Stimulated activated effector memory CD8-positive, alpha-beta T cell treated with anti-CD3 and anti-CD28 coated beads, Interleukin-12 subunit alpha, Interleukin-12 subunit beta, amount 100 ng/mL, for 72 hours (primary cell): ENCODE results near the gene ETHE1.

Source experiments
- ATAC-seq: fragments of 150-1000 bp; cut with Tn5 transposase; 2 replicates; pipeline ENCODE4 v1.10.0; 2021
- DNase-seq, 2 donors: peaks; one replicate each; pipeline ENCODE4 v3.0.0; 2021 to 2022; ENCODE audit warnings: low spot score in 2 of 2
- H3K27ac Mint-ChIP-seq: one replicate; pipeline ENCODE4 v1.8.0; 2022; ENCODE audit warnings: mild to moderate bottlenecking, mixed read lengths
- H3K36me3 Mint-ChIP-seq: one replicate; pipeline ENCODE4 v1.8.0; 2022; ENCODE audit warnings: mild to moderate bottlenecking, mixed read lengths
- H3K4me1 Mint-ChIP-seq: one replicate; pipeline ENCODE4 v1.8.0; 2022; ENCODE audit warnings: mixed read lengths
- H3K4me3 Mint-ChIP-seq: one replicate; pipeline ENCODE4 v1.8.0; 2022; ENCODE audit warnings: mild to moderate bottlenecking, mixed read lengths
- H3K9me3 Mint-ChIP-seq: one replicate; pipeline ENCODE4 v1.8.0; 2022; ENCODE audit warnings: mixed read lengths

The ETHE1 gene

DNA sequence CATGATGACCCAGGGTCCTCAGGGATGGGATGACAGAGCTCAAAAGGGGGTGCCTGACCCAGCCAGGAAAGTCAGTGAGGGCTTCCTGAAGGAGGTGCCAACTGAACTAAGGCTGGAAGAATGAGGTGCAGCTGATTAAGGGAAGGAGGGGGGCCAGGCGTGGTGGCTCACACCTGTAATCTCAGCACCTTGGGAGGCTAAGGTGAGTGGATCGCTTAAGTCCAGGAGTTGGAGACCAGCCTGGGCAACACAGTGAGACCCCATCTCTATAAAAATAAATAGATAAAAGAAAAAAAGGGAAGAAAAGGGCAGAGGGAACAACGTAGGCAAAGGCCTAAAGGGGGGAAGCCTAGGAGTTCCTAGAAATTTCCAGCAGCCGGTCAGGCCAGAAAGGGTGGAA, 52.5 kb downstream of the ETHE1 start:
- peak overlapping the region; percentile 76 for H3K4me3 Mint-ChIP-seq
- peak overlapping the region; percentile 69 for H3K27ac Mint-ChIP-seq
- peaks cover 7% of the 10 kb centered on the region for H3K36me3 Mint-ChIP-seq
- no peak for DNase-seq
- no peak for ATAC-seq
- no peaks in the 10 kb centered on the region for H3K9me3 Mint-ChIP-seq
- peaks cover 14% of the 10 kb centered on the region for H3K4me1 Mint-ChIP-seq

- Mint-ChIP-seq H3K4me3 (no peak overlapping the region), H3K9me3 (no peaks in the 10 kb centered on the region), H3K4me1 (peaks cover 21% of the 10 kb centered on the region), H3K27ac (no peak overlapping the region), H3K36me3 (no peaks in the 10 kb centered on the region)
- ATAC-seq (no peak), DNase-seq (no peak)
These were observed 55.9 kb downstream of the ETHE1 start for GRCh38 chr19:43471091-43471490.

DNA sequence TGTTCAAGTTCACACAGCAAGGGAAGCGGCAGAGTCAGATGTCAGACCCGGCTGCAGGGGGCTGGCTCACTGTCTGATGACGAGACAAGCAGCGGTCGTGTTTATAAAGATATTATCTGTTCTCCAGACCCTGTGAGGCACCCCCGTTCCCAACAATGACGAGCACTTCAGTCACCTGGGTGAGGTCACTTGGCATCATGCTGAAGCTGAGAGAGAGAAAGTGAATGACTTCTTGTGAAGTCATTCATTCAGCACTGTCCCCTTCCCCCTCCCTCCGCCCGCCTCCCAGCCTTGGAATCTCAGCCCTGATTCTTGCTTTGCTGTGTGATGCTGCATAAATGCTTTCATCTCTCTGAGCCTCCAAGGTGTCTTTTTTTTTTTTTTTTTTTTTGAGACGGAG, 56.7 kb downstream of the ETHE1 start:
- H3K36me3 Mint-ChIP-seq = no peaks in the 10 kb centered on the region
- ATAC-seq (no peak), DNase-seq (no peak)
- peaks cover 13% of the 10 kb centered on the region for H3K4me1 Mint-ChIP-seq
- H3K9me3 Mint-ChIP-seq = no peaks in the 10 kb centered on the region
- H3K4me3 Mint-ChIP-seq = no peak overlapping the region
- no peak overlapping the region for H3K27ac Mint-ChIP-seq

- H3K4me1 Mint-ChIP-seq = peaks cover 15% of the 10 kb centered on the region
- H3K27ac Mint-ChIP-seq = no peak overlapping the region
- H3K36me3 Mint-ChIP-seq = no peaks in the 10 kb centered on the region
- no peaks in the 10 kb centered on the region for H3K9me3 Mint-ChIP-seq
- no peak overlapping the region for H3K4me3 Mint-ChIP-seq
- DNase-seq = no peak
- no peak for ATAC-seq
These were observed 57.9 kb downstream of the ETHE1 start for GRCh38 chr19:43469160-43469480.

DNA sequence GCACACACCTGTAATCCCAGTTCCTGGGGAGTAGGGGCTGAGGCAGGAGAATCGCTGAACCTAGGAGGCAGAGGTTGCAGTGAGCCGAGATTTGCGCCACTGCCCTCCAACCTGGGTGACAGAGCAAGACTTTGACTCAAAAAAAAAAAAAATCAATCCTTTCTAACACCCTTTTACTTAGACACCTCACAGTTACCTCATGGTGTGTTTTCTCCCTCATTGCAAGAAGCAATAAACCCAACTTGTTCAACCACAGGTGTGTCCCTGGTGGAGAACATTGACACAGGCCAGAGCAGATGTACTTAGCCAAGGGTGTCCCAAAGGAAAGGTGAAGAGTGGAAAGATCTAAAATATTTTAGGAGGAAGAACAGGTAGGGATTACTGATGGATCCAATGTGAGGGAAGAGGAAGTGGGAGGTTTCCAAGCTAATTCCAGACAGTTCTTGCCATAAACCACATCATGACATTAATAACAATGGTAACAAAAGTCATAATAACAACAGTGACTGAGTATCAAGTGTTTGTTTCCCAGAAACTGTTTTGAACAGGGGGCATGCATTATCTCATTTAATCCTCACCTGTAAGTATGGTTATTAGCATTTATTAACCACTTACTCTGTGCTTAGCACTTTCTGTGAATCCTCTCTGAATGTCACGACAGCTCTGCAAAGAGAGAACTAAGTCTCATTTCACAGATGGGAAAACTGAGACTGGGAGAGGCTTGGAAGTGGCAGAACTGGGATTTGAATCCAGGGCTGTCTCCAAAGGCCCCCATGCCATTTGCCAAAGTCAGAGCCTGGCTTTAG, 58.4 kb downstream of the ETHE1 start:
- H3K27ac Mint-ChIP-seq = peak overlapping the region; percentile 43
- peaks cover 21% of the 10 kb centered on the region for H3K4me1 Mint-ChIP-seq
- ATAC-seq (no peak), DNase-seq (no peak)
- no peak overlapping the region for H3K4me3 Mint-ChIP-seq
- H3K36me3 Mint-ChIP-seq = no peaks in the 10 kb centered on the region
- H3K9me3 Mint-ChIP-seq = no peaks in the 10 kb centered on the region

- ATAC-seq (no peak), DNase-seq (no peak)
- H3K27ac Mint-ChIP-seq = no peak overlapping the region
- no peaks in the 10 kb centered on the region for H3K9me3 Mint-ChIP-seq
- H3K36me3 Mint-ChIP-seq = no peaks in the 10 kb centered on the region
- peaks cover 23% of the 10 kb centered on the region for H3K4me1 Mint-ChIP-seq
- no peak overlapping the region for H3K4me3 Mint-ChIP-seq
These were observed 59.3 kb downstream of the ETHE1 start for GRCh38 chr19:43467730-43468129.

- H3K4me3 Mint-ChIP-seq = no peak overlapping the region
- ATAC-seq (no peak), DNase-seq (no peak)
- H3K9me3 Mint-ChIP-seq = no peaks in the 10 kb centered on the region
- H3K36me3 Mint-ChIP-seq = no peaks in the 10 kb centered on the region
- H3K4me1 Mint-ChIP-seq = peaks cover 25% of the 10 kb centered on the region
- no peak overlapping the region for H3K27ac Mint-ChIP-seq
These were observed 59.7 kb downstream of the ETHE1 start for GRCh38 chr19:43467276-43467675.

GRCh38 chr19:43466793-43467192, 60.2 kb downstream of the ETHE1 start:
- Mint-ChIP-seq H3K27ac (no peak overlapping the region), H3K4me1 (peaks cover 30% of the 10 kb centered on the region), H3K36me3 (no peaks in the 10 kb centered on the region), H3K4me3 (no peak overlapping the region), H3K9me3 (no peaks in the 10 kb centered on the region)
- ATAC-seq = no peak
- no peak for DNase-seq

GRCh38 chr19:43465468-43466120, 61.4 kb downstream of the ETHE1 start, which contains the start of gene LYPD3:
Gene LYPD3, minus strand, starts transcription at chr19:43465608. Its CDS starts 37 bp downstream, at chr19:43465571.
- ATAC-seq (no peak), DNase-seq (no peak)
- Mint-ChIP-seq H3K4me3 (peak within 1 kb of the TSS; percentile 89), H3K36me3 (peaks cover 4% of the 10 kb centered on the region), H3K4me1 (peaks cover 42% of the 10 kb centered on the region), H3K27ac (peak within 1 kb of the TSS; percentile 93), H3K9me3 (no peaks in the 10 kb centered on the region)

DNA sequence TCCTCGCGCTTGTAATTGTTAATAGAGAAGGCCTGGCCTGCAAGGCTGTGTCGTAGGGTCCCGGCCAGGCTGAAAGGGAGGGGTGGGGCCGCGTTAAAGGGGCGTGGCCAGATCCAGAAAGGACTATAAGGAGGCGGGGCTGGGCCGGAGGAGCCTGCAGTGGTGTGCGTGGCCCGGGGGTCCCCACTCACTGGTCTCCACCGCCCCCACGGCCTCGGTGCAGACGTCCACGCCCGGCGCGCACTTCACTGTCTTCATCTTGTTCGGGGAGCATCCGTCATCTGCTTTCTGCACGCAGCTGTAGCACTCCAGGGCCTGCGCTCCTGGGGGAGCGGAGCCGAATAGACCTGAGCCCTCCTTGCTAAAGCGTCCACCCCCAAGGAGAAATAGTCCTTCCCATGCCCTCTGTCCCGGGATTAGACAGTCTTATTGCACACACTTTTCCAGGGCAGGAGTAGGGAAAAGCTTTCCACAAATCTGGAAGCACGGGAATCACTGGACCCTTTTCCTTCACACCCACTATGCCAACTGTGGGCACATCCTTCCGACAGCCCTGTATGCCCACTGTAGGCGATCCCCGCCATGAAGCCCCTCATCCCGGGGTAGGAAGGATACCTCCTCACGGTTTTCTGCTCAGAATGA, 62.7 kb downstream of the ETHE1 start:
- Mint-ChIP-seq H3K27ac (peak overlapping the region; percentile 93), H3K36me3 (peaks cover 4% of the 10 kb centered on the region), H3K4me1 (peaks cover 44% of the 10 kb centered on the region), H3K9me3 (no peaks in the 10 kb centered on the region), H3K4me3 (peak overlapping the region; percentile 89)
- DNase-seq (peak in 1 of 2 donors; percentile 70), ATAC-seq (peak; percentile 66)

DNA sequence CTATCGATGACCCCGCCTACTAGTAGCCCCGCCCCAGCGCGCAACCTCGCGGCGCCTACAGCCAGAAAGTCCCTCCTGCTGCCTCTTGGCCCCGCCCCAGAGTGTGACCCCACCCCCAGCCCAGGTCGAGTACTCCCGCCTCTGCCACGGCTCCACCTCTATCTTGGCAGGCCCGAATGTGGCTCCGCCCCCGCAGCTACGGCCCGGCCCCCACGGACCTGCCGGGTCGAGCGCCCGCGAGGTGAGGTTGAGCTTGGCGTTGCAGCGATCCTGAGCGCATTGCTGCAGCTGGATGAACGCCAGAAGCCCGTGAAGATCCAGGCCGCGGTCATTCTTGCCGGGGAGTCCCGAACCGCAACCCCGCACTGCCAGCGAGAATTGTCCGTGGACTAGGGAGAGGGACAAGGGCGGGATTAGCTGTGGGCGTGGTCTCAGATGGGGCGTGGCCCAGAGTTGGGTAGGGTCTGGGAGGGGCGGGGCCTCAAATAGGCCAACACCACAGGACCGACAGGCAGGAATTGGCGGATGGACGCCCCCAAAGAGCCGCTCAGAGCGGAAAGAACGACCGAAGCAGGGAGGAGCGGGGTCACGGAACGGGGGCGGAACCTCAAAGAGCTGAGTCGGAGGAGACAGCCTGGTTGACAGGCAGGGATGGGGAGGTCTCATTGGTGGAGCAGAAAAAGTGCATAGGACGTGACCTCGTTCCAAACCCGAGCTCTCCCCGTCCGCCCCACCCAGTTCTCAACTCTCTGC, 63.4 kb downstream of the ETHE1 start:
- peaks cover 4% of the 10 kb centered on the region for H3K36me3 Mint-ChIP-seq
- peak; percentile 91 to 98 for DNase-seq
- peak overlapping the region; percentile 89 for H3K4me3 Mint-ChIP-seq
- H3K9me3 Mint-ChIP-seq = no peaks in the 10 kb centered on the region
- peak overlapping the region; percentile 93 for H3K27ac Mint-ChIP-seq
- peak; percentile 88 for ATAC-seq
- H3K4me1 Mint-ChIP-seq = peaks cover 43% of the 10 kb centered on the region

DNA sequence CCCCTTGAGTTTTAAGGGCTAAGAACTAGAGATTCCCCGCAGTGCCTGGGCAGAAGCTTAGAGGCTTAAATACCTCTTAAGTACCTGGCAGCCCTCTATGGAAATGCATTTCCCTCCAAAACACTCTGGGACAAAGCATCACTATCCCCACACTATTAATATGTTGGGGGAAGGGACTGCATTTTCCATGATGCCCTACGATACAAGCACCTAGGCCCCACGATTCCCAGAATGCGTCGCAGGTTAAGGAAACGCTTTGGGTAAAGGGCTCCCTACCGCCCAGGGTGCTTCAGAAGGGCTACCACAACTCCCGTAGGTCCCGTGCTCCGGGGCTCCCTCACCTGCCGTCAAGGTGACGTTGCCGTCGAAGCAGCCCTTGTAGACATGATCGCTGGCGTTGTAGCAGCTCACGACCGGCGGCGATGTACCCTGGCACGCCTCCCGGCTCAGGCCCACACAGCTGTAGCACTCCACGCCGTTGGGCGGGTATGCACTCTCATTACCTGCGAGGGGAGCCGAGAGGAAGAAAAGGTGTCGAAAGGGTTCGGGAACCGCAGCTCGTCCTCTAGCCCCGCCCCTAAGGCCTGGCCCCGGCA, 64.1 kb downstream of the ETHE1 start:
- DNase-seq (no peak), ATAC-seq (no peak)
- peaks cover 36% of the 10 kb centered on the region for H3K4me1 Mint-ChIP-seq
- peak overlapping the region; percentile 89 for H3K4me3 Mint-ChIP-seq
- peak overlapping the region; percentile 93 for H3K27ac Mint-ChIP-seq
- H3K9me3 Mint-ChIP-seq = no peaks in the 10 kb centered on the region
- H3K36me3 Mint-ChIP-seq = peaks cover 4% of the 10 kb centered on the region

DNA sequence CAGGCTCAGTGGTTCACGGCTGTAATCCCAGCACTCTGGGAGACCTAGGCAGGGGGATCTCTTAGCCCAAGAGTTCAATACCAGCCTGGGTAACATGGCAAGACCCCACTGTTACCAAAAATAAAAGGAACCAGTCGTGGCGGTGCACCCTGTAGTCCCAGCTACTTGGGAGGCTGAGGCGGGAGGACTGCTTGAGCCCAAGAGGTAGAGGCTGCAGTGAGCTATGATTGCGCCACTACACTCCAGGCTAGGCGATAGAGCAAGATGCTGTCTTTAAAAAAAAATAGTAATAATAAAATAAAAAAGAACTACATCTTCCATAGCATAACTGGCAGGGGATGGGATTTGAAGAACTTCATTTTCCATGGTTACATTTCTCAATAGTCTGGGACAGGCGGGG, 64.6 kb downstream of the ETHE1 start:
- ATAC-seq = no peak
- no peak for DNase-seq
- H3K27ac Mint-ChIP-seq = no peak overlapping the region
- H3K4me3 Mint-ChIP-seq = peak overlapping the region; percentile 89
- peaks cover 4% of the 10 kb centered on the region for H3K36me3 Mint-ChIP-seq
- peaks cover 35% of the 10 kb centered on the region for H3K4me1 Mint-ChIP-seq
- no peaks in the 10 kb centered on the region for H3K9me3 Mint-ChIP-seq

GRCh38 chr19:43461303-43461702, 65.7 kb downstream of the ETHE1 start:
- Mint-ChIP-seq H3K9me3 (no peaks in the 10 kb centered on the region), H3K36me3 (peaks cover 4% of the 10 kb centered on the region), H3K4me1 (peaks cover 35% of the 10 kb centered on the region), H3K4me3 (peak overlapping the region; percentile 89), H3K27ac (peak overlapping the region; percentile 54)
- DNase-seq (no peak), ATAC-seq (no peak)
